ENCODE measurements around the gene PHACTR2.

GRCh38 chr6:143682805-143683204 lies 5.0 kb downstream of the PHACTR2 start:
- TF ChIP-seq CREB1 (IDR thresholded peaks at IDR 0.05; ENCODE audit: low read depth) (no peak), CEBPB (IDR thresholded peaks at IDR 0.05) (no peak), EGR1 (IDR thresholded peaks at IDR 0.05) (no peak), MAX (IDR thresholded peaks at IDR 0.05) (no peak), RAD21 (IDR thresholded peaks at IDR 0.05; ENCODE audit: low read depth) (no peak), YY1 (IDR thresholded peaks at IDR 0.05; ENCODE audit: low read depth) (no peak), TAF1 (IDR thresholded peaks at IDR 0.05; ENCODE audit: low read depth) (no peak), EP300 (IDR thresholded peaks at IDR 0.05; ENCODE audit: borderline replicate concordance) (no peak), REST (IDR thresholded peaks at IDR 0.05; ENCODE audit: low read depth) (no peak)

Measured in Ishikawa (cell line).